ENCODE measurements around the gene TSHZ1. TPM values are rescaled to one million over a fixed set of nuclear protein-coding genes. Genes with fewer than 3 reads are reported as not detected.

The TSHZ1 gene
- total RNA-seq, 3 donors from 2014 or later: 22.7 to 66.6 (median 36.9) TPM

GRCh38 chr18:75220551-75221355, 10.2 kb downstream of the TSHZ1 start:
- TF ChIP-seq, protein P1, sequence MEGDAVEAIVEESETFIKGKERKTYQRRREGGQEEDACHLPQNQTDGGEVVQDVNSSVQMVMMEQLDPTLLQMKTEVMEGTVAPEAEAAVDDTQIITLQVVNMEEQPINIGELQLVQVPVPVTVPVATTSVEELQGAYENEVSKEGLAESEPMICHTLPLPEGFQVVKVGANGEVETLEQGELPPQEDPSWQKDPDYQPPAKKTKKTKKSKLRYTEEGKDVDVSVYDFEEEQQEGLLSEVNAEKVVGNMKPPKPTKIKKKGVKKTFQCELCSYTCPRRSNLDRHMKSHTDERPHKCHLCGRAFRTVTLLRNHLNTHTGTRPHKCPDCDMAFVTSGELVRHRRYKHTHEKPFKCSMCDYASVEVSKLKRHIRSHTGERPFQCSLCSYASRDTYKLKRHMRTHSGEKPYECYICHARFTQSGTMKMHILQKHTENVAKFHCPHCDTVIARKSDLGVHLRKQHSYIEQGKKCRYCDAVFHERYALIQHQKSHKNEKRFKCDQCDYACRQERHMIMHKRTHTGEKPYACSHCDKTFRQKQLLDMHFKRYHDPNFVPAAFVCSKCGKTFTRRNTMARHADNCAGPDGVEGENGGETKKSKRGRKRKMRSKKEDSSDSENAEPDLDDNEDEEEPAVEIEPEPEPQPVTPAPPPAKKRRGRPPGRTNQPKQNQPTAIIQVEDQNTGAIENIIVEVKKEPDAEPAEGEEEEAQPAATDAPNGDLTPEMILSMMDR (IDR thresholded peaks at IDR 0.05): no peak
- H3K9me3 ChIP-seq: no peaks in the 10 kb centered on the region
- H3K4me3 ChIP-seq: no peak overlapping the region
- no peak for ATAC-seq
- no peaks in the 10 kb centered on the region for H3K36me3 ChIP-seq (ENCODE audit: low read depth)
- peaks cover 40% of the 10 kb centered on the region for H3K4me1 ChIP-seq (ENCODE audit: low read depth)
- DNase-seq: no peak
- intact Hi-C loops (cut with DNase I, micrococcal nuclease): no loop called here

GRCh38 chr18:75221397-75221796, 10.8 kb downstream of the TSHZ1 start:
- DNase-seq (no peak), ATAC-seq (no peak)
- Histone ChIP-seq H3K4me1 (ENCODE audit: low read depth) (peaks cover 34% of the 10 kb centered on the region), H3K36me3 (ENCODE audit: low read depth) (no peaks in the 10 kb centered on the region), H3K9me3 (no peaks in the 10 kb centered on the region), H3K4me3 (no peak overlapping the region)
- intact Hi-C loops (cut with DNase I, micrococcal nuclease): no loop called here
- TF ChIP-seq, protein P1 (IDR thresholded peaks at IDR 0.05): no peak

GRCh38 chr18:75221897-75222296, 11.3 kb downstream of the TSHZ1 start:
- H3K9me3 ChIP-seq: no peaks in the 10 kb centered on the region
- no peak overlapping the region for H3K4me3 ChIP-seq
- TF ChIP-seq, protein P1 (IDR thresholded peaks at IDR 0.05): no peak
- H3K36me3 ChIP-seq (ENCODE audit: low read depth): no peaks in the 10 kb centered on the region
- ATAC-seq: no peak
- H3K4me1 ChIP-seq (ENCODE audit: low read depth): peaks cover 33% of the 10 kb centered on the region
- intact Hi-C loops (cut with DNase I, micrococcal nuclease): no loop called here
- no peak for DNase-seq

GRCh38 chr18:75222407-75222806, 11.8 kb downstream of the TSHZ1 start:
- ATAC-seq (no peak), DNase-seq (no peak)
- Histone ChIP-seq H3K4me3 (no peak overlapping the region), H3K9me3 (no peaks in the 10 kb centered on the region), H3K4me1 (ENCODE audit: low read depth) (peaks cover 32% of the 10 kb centered on the region), H3K36me3 (ENCODE audit: low read depth) (no peaks in the 10 kb centered on the region)
- intact Hi-C loops (cut with DNase I, micrococcal nuclease): no loop called here
- TF ChIP-seq, protein P1 (IDR thresholded peaks at IDR 0.05): no peak

DNA sequence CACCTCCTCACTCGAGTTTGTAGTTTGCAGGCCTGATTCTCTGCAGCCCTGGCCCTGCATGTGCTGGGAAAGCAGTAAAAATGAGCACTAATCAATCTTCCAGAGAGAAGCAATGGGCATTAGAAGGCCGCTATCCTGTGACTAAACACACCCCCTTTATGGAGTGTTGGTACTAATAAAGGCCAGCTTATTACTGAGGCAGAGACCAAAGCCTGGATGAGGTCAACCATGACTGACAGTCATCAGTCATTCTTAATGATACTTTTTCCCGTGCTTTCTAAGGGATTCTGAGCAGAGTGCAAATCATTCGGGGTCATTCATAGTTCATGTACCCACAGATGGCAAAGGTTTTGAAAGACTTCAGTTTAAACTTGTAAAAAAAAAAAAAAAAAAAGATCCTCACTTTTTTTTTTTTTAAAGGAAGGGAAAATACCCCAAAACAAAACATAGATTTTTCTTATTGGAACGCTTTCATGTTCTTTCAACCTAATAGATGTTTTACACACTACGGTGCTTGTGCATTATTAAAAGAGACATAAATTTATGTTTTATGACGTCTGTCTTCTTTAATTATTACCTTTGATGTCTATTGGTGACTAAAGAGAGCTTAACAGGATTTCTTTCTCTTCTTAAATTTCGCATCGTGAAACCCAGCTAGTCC, 13.2 kb downstream of the TSHZ1 start:
- H3K36me3 ChIP-seq (ENCODE audit: low read depth): no peaks in the 10 kb centered on the region
- peaks cover 29% of the 10 kb centered on the region for H3K4me1 ChIP-seq (ENCODE audit: low read depth)
- TF ChIP-seq, protein P1 (IDR thresholded peaks at IDR 0.05): no peak
- no peak for ATAC-seq
- no peak overlapping the region for H3K4me3 ChIP-seq
- DNase-seq: no peak
- intact Hi-C loops (cut with DNase I, micrococcal nuclease): no loop called here
- no peaks in the 10 kb centered on the region for H3K9me3 ChIP-seq

Data from mucosa of descending colon (tissue), 3 donors.